DND-41 (cell line): ENCODE data around the gene ZSCAN25.

Source experiments
- ATAC-seq: fragments of 200-7000 bp; cut with Tn5 transposase; 3 replicates; pipeline ENCODE4 v1.9.1; 2021; ENCODE audit warnings: low read depth; ENCODE audit not compliant: insufficient read depth
- DNase-seq: peaks from one replicate; pipeline ENCODE4 v3.0.0-alpha.2; 2020
- H2AFZ ChIP-seq: 2 replicates; pipeline ENCODE4 v1.6.0; 2012; ENCODE audit warnings: low read depth, low read length
- H3K27ac ChIP-seq: 2 replicates; pipeline ENCODE4 v1.5.1; 2012; ENCODE audit warnings: low read length, inconsistent platforms
- H3K27me3 ChIP-seq: fragments of 200-600 bp; sonication (generic); 2 replicates; pipeline ENCODE4 v1.6.0; 2012; ENCODE audit warnings: low read length, mild to moderate bottlenecking, inconsistent platforms; ENCODE audit not compliant: insufficient read depth, poor library complexity
- H3K36me3 ChIP-seq: 2 replicates; pipeline ENCODE4 v1.5.1; 2012; ENCODE audit warnings: low read length, inconsistent platforms; ENCODE audit not compliant: insufficient read depth
- H3K4me1 ChIP-seq: 2 replicates; pipeline ENCODE4 v1.5.1; 2012; ENCODE audit warnings: mild to moderate bottlenecking, low read length; ENCODE audit not compliant: insufficient read depth
- H3K4me2 ChIP-seq: 2 replicates; pipeline ENCODE4 v1.6.0; 2012; ENCODE audit warnings: mild to moderate bottlenecking, moderate library complexity, low read length, inconsistent platforms; ENCODE audit not compliant: insufficient read depth
- H3K4me3 ChIP-seq, 2 experiments: fragments of 200-600 bp in 1 of 2; shearing (Covaris generic) in 1 of 2; 2 replicates each; pipeline ENCODE4 v1.5.1; 2012 to 2016; ENCODE audit warnings: inconsistent platforms in 2 of 2, low read length in 2 of 2, mild to moderate bottlenecking in 2 of 2, low read depth in 1 of 2, moderate library complexity in 1 of 2
- H3K79me2 ChIP-seq: 2 replicates; pipeline ENCODE4 v1.6.0; 2012; ENCODE audit warnings: low read length, inconsistent platforms; ENCODE audit not compliant: insufficient read depth
- H3K9ac ChIP-seq: 2 replicates; pipeline ENCODE4 v1.6.0; 2012; ENCODE audit warnings: low read depth, mild to moderate bottlenecking, inconsistent platforms, low read length, moderate library complexity
- H3K9me3 ChIP-seq: 2 replicates; pipeline ENCODE4 v1.5.1; 2012; ENCODE audit warnings: low read length, moderate library complexity, mild to moderate bottlenecking, inconsistent platforms; ENCODE audit not compliant: insufficient read depth, severe bottlenecking
- H4K20me1 ChIP-seq: 2 replicates; pipeline ENCODE4 v1.6.0; 2012; ENCODE audit warnings: low read length; ENCODE audit not compliant: insufficient read depth
- CTCF ChIP-seq: IDR thresholded peaks from 2 replicates; pipeline ENCODE4 v1.5.1; 2012; ENCODE audit warnings: borderline replicate concordance, low read length, moderate library complexity, mild to moderate bottlenecking; ENCODE audit not compliant: poor library complexity, severe bottlenecking; ENCODE audit errors: extremely low read depth
- EZH2 ChIP-seq: IDR thresholded peaks from 3 replicates; pipeline ENCODE4 v1.6.1; 2012; ENCODE audit warnings: borderline replicate concordance, low read depth, mild to moderate bottlenecking, moderate library complexity, low read length, inconsistent platforms; ENCODE audit not compliant: severe bottlenecking

The ZSCAN25 gene

GRCh38 chr7:99573257-99573656, 43.5 kb upstream of the ZSCAN25 start:
- no peak for ATAC-seq
- H3K79me2 ChIP-seq = peaks cover 5% of the 10 kb centered on the region; the same call in 1 of the 2 replicates

GRCh38 chr7:99576251-99576650, 40.5 kb upstream of the ZSCAN25 start:
- H3K4me1 ChIP-seq = no peaks in the 10 kb centered on the region
- no peak overlapping the region for H3K27ac ChIP-seq
- TF ChIP-seq EZH2 (no peak), CTCF (no peak)
- H3K79me2 ChIP-seq = no peaks in the 10 kb centered on the region
- no peaks in the 10 kb centered on the region for H3K9me3 ChIP-seq
- no peak overlapping the region for H2AFZ ChIP-seq
- no peaks in the 10 kb centered on the region for H3K27me3 ChIP-seq
- no peak overlapping the region for H3K9ac ChIP-seq
- no peak overlapping the region for H3K4me2 ChIP-seq
- no peak for DNase-seq
- no peak for ATAC-seq
- H4K20me1 ChIP-seq = no peaks in the 10 kb centered on the region
- peaks cover 28% of the 10 kb centered on the region for H3K36me3 ChIP-seq
- no peak overlapping the region for H3K4me3 ChIP-seq

More at GRCh38 chr7:99573257-99573656, 43.5 kb upstream of the ZSCAN25 start:
- no peak overlapping the region for H3K9ac ChIP-seq
- no peaks in the 10 kb centered on the region for H3K4me1 ChIP-seq
- DNase-seq = no peak
- no peaks in the 10 kb centered on the region for H4K20me1 ChIP-seq
- H3K4me2 ChIP-seq = no peak overlapping the region
- H2AFZ ChIP-seq = no peak overlapping the region
- no peak for TF ChIP-seq CTCF
- TF ChIP-seq EZH2 = no peak
- H3K27me3 ChIP-seq = no peaks in the 10 kb centered on the region
- H3K9me3 ChIP-seq = no peaks in the 10 kb centered on the region
- peaks cover 50% of the 10 kb centered on the region for H3K36me3 ChIP-seq
- no peak overlapping the region for H3K4me3 ChIP-seq
- H3K27ac ChIP-seq = no peak overlapping the region

GRCh38 chr7:99579281-99579955, 37.3 kb upstream of the ZSCAN25 start:
- no peak for ATAC-seq
- Histone ChIP-seq H3K27me3 (no peaks in the 10 kb centered on the region), H3K79me2 (no peaks in the 10 kb centered on the region), H3K9ac (no peak overlapping the region), H4K20me1 (no peaks in the 10 kb centered on the region), H3K4me3 (no peak overlapping the region), H3K9me3 (no peaks in the 10 kb centered on the region), H2AFZ (no peak overlapping the region), H3K27ac (no peak overlapping the region), H3K4me2 (no peak overlapping the region), H3K36me3 (no peaks in the 10 kb centered on the region), H3K4me1 (no peaks in the 10 kb centered on the region)
- TF ChIP-seq EZH2 = no peak
- TF ChIP-seq CTCF = no peak
- no peak for DNase-seq
